ENCODE measurements around the gene USF3.

USF3 gene

GRCh38 chr3:113695786-113696645 is at the start of gene USF3:
TSS of gene USF3 (minus strand) at chr3:113696642. CDS start at chr3:113674878, 21,764 bp downstream.
- DNase-seq (ENCODE audit: low read depth), result peak; percentile 44

GRCh38 chr3:113745756-113746547 is 49.5 kb upstream of the USF3 start, which contains the start of gene NAA50:
TSS of gene NAA50 (minus strand) at chr3:113746249. CDS start at chr3:113745949, 300 bp downstream.
- peak; percentile 96 for DNase-seq (ENCODE audit: low read depth)

- peak; percentile 85 for DNase-seq (ENCODE audit: low read depth)
These were observed 48.7 kb upstream of the USF3 start for GRCh38 chr3:113744941-113745755.

- DNase-seq (ENCODE audit: low read depth), result no peak
These were observed 46.7 kb upstream of the USF3 start for GRCh38 chr3:113743006-113743630.

- DNase-seq (ENCODE audit: low read depth), result no peak
These were observed 45.2 kb upstream of the USF3 start for GRCh38 chr3:113741620-113742019.

- no peak for DNase-seq (ENCODE audit: low read depth)
These were observed 44.6 kb upstream of the USF3 start for GRCh38 chr3:113741086-113741485.

- peak; percentile 61 for DNase-seq (ENCODE audit: low read depth)
These were observed 40.2 kb upstream of the USF3 start for GRCh38 chr3:113736548-113737089.

GRCh38 chr3:113731694-113732093 is 35.3 kb upstream of the USF3 start:
- no peak for DNase-seq (ENCODE audit: low read depth)

GRCh38 chr3:113730550-113730949 is 34.1 kb upstream of the USF3 start:
- DNase-seq (ENCODE audit: low read depth), result no peak

GRCh38 chr3:113728661-113729060 is 32.2 kb upstream of the USF3 start:
- DNase-seq (ENCODE audit: low read depth), result no peak

- no peak for DNase-seq (ENCODE audit: low read depth)
These were observed 25.2 kb upstream of the USF3 start for GRCh38 chr3:113721636-113722035.

GRCh38 chr3:113719758-113720157 is 23.3 kb upstream of the USF3 start:
- DNase-seq (ENCODE audit: low read depth), result no peak

GRCh38 chr3:113719294-113719693 is 22.9 kb upstream of the USF3 start:
- DNase-seq (ENCODE audit: low read depth), result peak; percentile 46

GRCh38 chr3:113717818-113718217 is 21.4 kb upstream of the USF3 start:
- no peak for DNase-seq (ENCODE audit: low read depth)

- no peak for DNase-seq (ENCODE audit: low read depth)
These were observed 20.9 kb upstream of the USF3 start for GRCh38 chr3:113717308-113717707.

- DNase-seq (ENCODE audit: low read depth), result no peak
These were observed 18.3 kb upstream of the USF3 start for GRCh38 chr3:113714702-113715101.

GRCh38 chr3:113712129-113712528 is 15.7 kb upstream of the USF3 start:
- DNase-seq (ENCODE audit: low read depth), result no peak

GRCh38 chr3:113707835-113708234 is 11.4 kb upstream of the USF3 start:
- DNase-seq (ENCODE audit: low read depth), result no peak

- DNase-seq (ENCODE audit: low read depth), result no peak
These were observed 2.5 kb upstream of the USF3 start for GRCh38 chr3:113698956-113699355.

- no peak for DNase-seq (ENCODE audit: low read depth)
These were observed 1.8 kb upstream of the USF3 start for GRCh38 chr3:113698213-113698742.

- DNase-seq (ENCODE audit: low read depth), result no peak
These were observed 1.2 kb upstream of the USF3 start for GRCh38 chr3:113697500-113698090.
